Smooth muscle cell of the brain vasculature (primary cell): ENCODE results near the gene DAZL.
A peak's percentile ranks its signal among the peaks of the same experiment; 100 is the strongest.

ENCODE experiments used
- DNase-seq: peaks from one replicate; pipeline ENCODE4 v3.0.0-alpha.2; 2012; ENCODE audit warnings: low read depth, low spot score

DAZL gene

GRCh38 chr3:16596352-16597032, 8.7 kb downstream of the DAZL start:
- DNase-seq = no peak

DNA sequence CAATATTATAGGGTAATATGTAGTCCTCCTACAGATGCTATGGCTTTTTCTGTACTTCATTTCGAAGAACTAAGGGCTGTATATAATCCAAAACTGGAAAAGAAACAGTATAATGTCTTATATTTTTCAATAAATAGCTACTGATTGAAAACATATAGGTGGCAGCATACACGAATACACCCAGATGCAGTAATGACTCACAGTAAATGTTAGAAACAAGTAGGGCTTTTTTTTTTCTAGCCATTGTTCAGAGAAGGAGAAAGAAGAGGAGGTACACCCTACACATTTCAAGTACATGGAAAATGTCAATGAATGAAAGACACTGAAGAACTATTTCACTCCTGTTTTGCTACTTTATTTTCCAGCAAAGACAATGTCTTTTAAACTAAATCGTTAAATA, 9.4 kb downstream of the DAZL start:
- DNase-seq = no peak

GRCh38 chr3:16589867-16590624, 15.2 kb downstream of the DAZL start:
- DNase-seq = no peak

- no peak for DNase-seq
These were observed 16.1 kb downstream of the DAZL start for GRCh38 chr3:16589120-16589519.

- no peak for DNase-seq
These were observed 17.6 kb downstream of the DAZL start for GRCh38 chr3:16587681-16588060.

DNA sequence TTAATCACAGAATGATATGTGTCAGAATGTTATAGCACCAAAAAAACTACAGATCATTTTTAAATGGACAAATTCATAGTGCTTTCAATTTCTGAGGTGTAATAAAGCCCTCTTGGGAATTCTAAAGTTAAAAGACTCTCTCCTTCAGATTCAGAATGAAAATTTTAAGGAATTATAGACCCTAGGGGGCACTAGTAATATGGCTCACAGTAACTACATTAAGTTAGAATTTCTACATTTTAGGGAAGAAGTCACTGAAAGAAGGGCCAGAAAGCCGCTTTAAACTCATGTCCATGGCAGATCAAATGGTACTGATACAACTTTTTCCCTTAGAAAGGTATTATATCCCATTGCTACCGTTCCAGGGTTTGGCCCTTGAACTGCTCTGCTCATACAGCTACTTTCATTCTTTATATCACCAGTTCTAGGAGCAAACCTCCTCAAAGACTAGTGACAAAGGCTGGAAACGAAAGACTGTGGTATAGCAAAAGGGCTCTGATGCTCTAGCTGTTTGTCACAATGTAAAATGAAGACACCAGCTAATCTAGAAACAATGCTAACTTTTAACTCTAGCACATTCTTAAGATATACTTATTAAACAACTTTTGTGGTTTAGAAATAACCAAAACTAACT, 18.1 kb downstream of the DAZL start:
- no peak for DNase-seq

DNA sequence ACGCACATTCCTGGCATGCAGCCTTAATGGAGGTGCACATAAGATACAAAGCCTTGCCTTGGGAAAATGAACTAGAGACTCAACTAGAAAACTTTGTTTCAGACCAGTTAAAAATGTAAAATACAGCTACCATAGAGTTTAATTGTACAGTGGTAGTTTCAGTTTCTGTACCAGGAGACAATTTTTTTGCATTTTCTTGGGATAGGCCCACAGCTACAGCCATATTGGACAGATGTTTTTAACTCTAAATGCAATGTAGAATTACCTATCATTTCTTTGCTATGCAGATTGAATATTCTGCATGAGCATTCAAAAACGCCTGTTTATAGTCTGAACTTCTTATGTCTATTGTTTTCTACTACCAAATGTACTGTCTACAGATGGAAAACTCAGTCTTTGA, 20.3 kb downstream of the DAZL start:
- DNase-seq = no peak

- no peak for DNase-seq
These were observed 21.7 kb downstream of the DAZL start for GRCh38 chr3:16583551-16583950.

GRCh38 chr3:16570113-16570512, 35.1 kb downstream of the DAZL start:
- DNase-seq = no peak

DNA sequence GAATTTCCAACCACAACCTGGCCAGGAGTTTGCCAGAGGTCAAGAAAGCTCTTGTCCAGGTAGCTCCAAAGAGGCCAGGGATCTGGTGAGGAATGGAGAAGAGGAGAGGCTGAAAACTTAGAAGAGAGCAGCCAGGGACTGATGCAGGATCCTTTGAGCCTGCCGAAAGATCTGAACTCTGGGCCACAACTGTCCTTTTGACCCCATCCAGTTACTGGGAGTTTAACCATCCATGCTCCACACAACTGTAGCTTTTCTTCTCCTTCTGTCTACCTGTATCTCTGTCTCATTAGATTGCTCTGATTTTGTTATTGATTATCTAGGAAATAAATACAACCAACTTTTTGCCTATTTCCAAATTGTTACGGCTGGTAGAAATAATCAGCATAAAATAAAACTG, 36.7 kb downstream of the DAZL start:
- no peak for DNase-seq

DNA sequence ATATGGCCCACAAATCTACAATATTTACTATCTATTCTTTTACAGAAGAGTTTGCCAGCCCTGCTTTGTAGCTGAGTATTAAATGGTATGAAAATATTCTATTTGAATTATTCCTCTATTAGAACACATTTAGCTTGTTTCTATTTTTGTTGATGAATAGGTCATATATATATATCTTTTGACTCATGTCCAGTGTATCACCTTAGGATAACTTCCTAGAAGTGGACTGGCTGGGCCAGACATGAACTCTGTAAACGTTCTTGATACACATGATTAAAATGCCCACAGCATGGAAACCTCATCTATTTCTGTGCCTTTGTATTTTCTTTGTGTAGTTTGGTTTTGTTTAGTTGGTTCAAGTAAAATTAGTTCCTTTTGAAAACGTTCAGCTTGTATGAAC, 37.1 kb downstream of the DAZL start:
- no peak for DNase-seq

GRCh38 chr3:16559653-16560365, 45.4 kb downstream of the DAZL start:
- DNase-seq = no peak

DNA sequence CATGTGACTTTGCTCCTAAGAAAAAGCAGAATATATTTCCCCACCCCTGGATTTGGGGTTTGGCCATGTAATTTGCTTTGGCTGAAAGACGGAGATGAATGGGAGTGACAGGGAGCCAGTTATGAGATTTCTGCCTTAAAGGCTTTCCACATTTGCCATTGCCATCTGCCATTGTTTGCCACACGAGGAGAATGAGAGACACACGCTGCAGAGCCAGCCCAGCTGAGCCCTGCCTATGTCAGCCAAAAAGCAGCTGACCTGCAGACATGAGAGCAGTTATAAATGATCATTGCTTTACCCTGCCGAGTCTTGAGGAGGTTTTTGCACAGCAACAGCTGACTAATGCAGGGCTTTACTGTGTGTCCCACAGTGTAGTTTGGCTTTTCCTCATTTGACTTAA, 51.1 kb downstream of the DAZL start:
- no peak for DNase-seq

GRCh38 chr3:16552757-16553156, 52.5 kb downstream of the DAZL start:
- no peak for DNase-seq

DNA sequence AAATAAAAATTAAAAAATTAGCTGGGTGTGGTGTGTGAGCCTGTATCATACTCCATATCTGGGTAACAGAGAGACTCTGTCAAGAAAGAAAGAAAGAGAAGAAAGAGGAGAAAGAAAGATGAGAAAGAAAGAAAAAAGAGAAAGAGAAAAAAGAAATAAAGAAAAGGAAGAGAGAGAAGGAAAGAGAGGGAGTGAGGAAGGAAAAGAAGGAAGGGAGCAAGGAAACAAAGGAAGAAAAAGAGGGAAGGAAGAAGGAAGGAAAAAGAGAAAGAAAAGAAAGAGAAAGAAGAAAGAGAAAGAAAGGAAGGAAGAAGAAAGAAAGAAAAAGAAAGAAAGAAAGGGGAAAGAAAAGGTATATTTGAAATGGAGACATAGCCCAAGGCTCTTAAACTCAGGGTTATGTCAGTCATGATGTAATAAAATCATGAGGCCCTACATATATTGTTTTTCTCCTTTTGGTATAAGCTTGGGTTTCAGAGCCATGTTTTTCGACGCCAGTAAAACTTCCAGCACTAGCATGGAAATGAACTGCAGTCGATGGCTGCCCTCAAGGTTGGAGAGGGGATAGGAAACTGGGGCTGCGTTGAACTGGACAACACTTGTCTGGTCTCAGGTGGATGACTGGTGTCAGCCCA, 53.8 kb downstream of the DAZL start:
- DNase-seq = no peak

- DNase-seq = peak; percentile 75
These were observed 54.4 kb downstream of the DAZL start for GRCh38 chr3:16550676-16551341.

DNA sequence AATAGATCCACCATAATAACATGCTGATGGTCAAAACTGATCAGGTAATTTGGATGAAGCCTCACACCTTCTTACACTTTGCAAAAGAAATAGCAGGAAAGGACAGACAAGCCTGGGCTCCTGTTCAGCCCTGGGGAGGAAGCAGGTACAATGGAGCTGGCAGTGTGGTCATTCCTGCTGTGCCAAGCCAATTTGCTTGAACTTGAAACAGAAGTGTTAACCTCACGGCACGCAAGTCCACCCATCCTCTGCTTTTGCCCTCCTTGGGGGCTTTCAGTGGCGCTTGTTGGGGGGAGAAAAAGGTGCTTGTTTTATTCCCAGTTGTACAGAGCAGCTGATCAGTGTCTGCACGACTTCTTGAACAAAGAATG, 54.9 kb downstream of the DAZL start:
- no peak for DNase-seq

GRCh38 chr3:16548721-16549120, 56.5 kb downstream of the DAZL start:
- no peak for DNase-seq

GRCh38 chr3:16547561-16548357, 57.5 kb downstream of the DAZL start:
- no peak for DNase-seq

DNA sequence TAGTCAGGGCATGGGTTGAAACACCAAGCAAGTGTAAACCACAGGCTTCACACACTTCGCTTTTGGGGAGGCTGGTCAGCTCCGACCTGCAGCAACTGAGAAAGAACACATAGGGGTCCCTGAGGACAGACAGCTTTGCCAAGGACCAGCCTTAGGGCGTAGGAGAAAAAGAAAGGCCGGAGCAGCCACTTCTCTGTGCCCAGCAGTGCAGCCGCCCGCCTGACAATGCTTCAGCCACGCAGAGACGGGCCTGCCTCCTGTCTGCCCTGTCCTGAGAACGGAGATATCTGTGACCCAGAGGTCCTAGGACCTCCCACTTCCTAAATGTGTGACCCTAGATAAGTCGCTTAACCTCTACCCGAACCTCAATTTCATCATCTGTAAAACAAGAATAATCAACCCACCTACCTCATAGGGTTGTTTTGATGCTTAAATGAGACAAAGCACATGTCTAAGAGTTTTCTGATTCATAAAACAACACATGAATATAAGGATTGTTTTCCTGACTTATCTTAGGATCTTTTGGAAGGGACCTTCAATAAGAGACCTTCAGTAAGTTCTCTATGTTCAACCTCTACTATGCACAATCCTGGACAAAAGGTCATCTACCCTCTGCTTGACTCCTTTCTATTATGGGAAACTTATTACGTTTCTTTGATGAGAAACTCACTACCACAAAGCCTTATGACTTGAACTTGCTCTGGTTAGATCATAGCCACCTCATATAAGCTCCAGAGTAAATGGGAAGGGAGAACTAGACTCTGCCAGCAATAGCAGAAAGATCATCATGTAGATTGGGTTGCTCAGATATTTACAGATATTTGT, 58.8 kb downstream of the DAZL start:
- DNase-seq = no peak
